ENCODE measurements around the gene CCDC17. TPM values are rescaled to one million over a fixed set of nuclear protein-coding genes. Genes with fewer than 3 reads are reported as not detected.
"Not testable (repeated sequence)": the region's sequence is repeated elsewhere in the genome, so short reads cannot be mapped to it uniquely, and the experiment has no call there.

Gene CCDC17
- polyA plus RNA-seq, 4 donors, result 0.77 to 2.0 (median 1.3) TPM

GRCh38 chr1:45622524-45623394 lies 1.1 kb downstream of the CCDC17 start:
- DNase-seq (ENCODE audit: low read depth in 4 of 4, low spot score in 3 of 4), result no peak

GRCh38 chr1:45621895-45622523 lies 1.8 kb downstream of the CCDC17 start:
- DNase-seq (ENCODE audit: low read depth in 4 of 4, low spot score in 3 of 4), result no peak

GRCh38 chr1:45621501-45621836 lies 2.4 kb downstream of the CCDC17 start:
- DNase-seq (ENCODE audit: low read depth in 4 of 4, low spot score in 3 of 4), result no peak

GRCh38 chr1:45620588-45621500 lies 3.0 kb downstream of the CCDC17 start:
- no peak for DNase-seq (ENCODE audit: low read depth in 4 of 4, low spot score in 3 of 4)

GRCh38 chr1:45619149-45619921 lies 4.5 kb downstream of the CCDC17 start:
- DNase-seq (ENCODE audit: low read depth in 4 of 4, low spot score in 3 of 4), result no peak

- DNase-seq (ENCODE audit: low read depth in 4 of 4, low spot score in 3 of 4), result no peak
Observed at GRCh38 chr1:45617618-45618017, 6.2 kb downstream of the CCDC17 start.

- no peak for DNase-seq (ENCODE audit: low read depth in 4 of 4, low spot score in 3 of 4)
Observed at GRCh38 chr1:45615885-45616284, 8.0 kb downstream of the CCDC17 start.

GRCh38 chr1:45612941-45613579 lies 10.8 kb downstream of the CCDC17 start:
- DNase-seq (ENCODE audit: low read depth in 4 of 4, low spot score in 3 of 4), result no peak

GRCh38 chr1:45610589-45611226 lies 13.1 kb downstream of the CCDC17 start:
- no peak for DNase-seq (ENCODE audit: low read depth in 4 of 4, low spot score in 3 of 4)

- DNase-seq (ENCODE audit: low read depth in 4 of 4, low spot score in 3 of 4), result no peak
Observed at GRCh38 chr1:45608175-45609156, 15.4 kb downstream of the CCDC17 start.

- DNase-seq (ENCODE audit: low read depth in 4 of 4, low spot score in 3 of 4), result no peak
Observed at GRCh38 chr1:45607404-45608074, 16.3 kb downstream of the CCDC17 start.

- DNase-seq (ENCODE audit: low read depth in 4 of 4, low spot score in 3 of 4), result no peak
Observed at GRCh38 chr1:45604239-45604638, 19.6 kb downstream of the CCDC17 start.

- DNase-seq (ENCODE audit: low read depth in 4 of 4, low spot score in 3 of 4), result not testable (repeated sequence)
Observed at GRCh38 chr1:45596765-45597164, 27.1 kb downstream of the CCDC17 start.

GRCh38 chr1:45594412-45594811 lies 29.4 kb downstream of the CCDC17 start:
- DNase-seq (ENCODE audit: low read depth in 4 of 4, low spot score in 3 of 4), result no peak

- DNase-seq (ENCODE audit: low read depth in 4 of 4, low spot score in 3 of 4), result no peak
Observed at GRCh38 chr1:45589861-45590260, 34.0 kb downstream of the CCDC17 start.

GRCh38 chr1:45586769-45587168 lies 37.1 kb downstream of the CCDC17 start:
- no peak for DNase-seq (ENCODE audit: low read depth in 4 of 4, low spot score in 3 of 4)

GRCh38 chr1:45585496-45586075 lies 38.3 kb downstream of the CCDC17 start:
- DNase-seq (ENCODE audit: low read depth in 4 of 4, low spot score in 3 of 4), result no peak

Data from left renal pelvis (tissue), 4 donors.